Measurements from ENCODE around the gene SLC17A9. TPM values are rescaled to one million over a fixed set of nuclear protein-coding genes. Genes with fewer than 3 reads are reported as not detected.

SLC17A9 gene
- total and polyA plus RNA-seq, 12 donors: 0.17 to 69.1 (median 2.9) TPM

- Histone ChIP-seq H3K9me3 (replicated peaks in 1 of 3) (no peaks in the 10 kb centered on the region), H3K36me3 (replicated peaks in 1 of 2) (no peaks in the 10 kb centered on the region), H3K27me3 (peaks cover 36% of the 10 kb centered on the region), H3K4me1 (replicated peaks in 1 of 2) (no peaks in the 10 kb centered on the region), H3K27ac (no peak overlapping the region), H3K4me3 (no peak overlapping the region)
- 27 to 45% (median 31%) methylated on average over 11 to 20 of the region's 20 CpGs for WGBS, 4 donors
- no peak for DNase-seq
- intact Hi-C loops (cut with DNase I): no loop called here
- no peak for TF ChIP-seq CTCF (IDR thresholded peaks at IDR 0.05)
- no peak for TF ChIP-seq POLR2A (IDR thresholded peaks at IDR 0.05)
Measured at GRCh38 chr20:62997417-62998035, 45.0 kb downstream of the SLC17A9 start.

- Histone ChIP-seq H3K27me3 (peaks cover 44% of the 10 kb centered on the region), H3K4me3 (no peak overlapping the region), H3K9me3 (replicated peaks in 1 of 3) (no peaks in the 10 kb centered on the region), H3K27ac (no peak overlapping the region), H3K36me3 (replicated peaks in 1 of 2) (no peaks in the 10 kb centered on the region), H3K4me1 (replicated peaks in 1 of 2) (no peaks in the 10 kb centered on the region)
- intact Hi-C loops (cut with DNase I): no loop called here
- no peak for DNase-seq
- 58 to 75% (median 72%) methylated on average over 4 to 5 of the region's 5 CpGs for WGBS, 4 donors
- TF ChIP-seq CTCF (IDR thresholded peaks at IDR 0.05): no peak
- no peak for TF ChIP-seq POLR2A (IDR thresholded peaks at IDR 0.05)
Measured at GRCh38 chr20:62998449-62998848, 45.9 kb downstream of the SLC17A9 start.

DNA sequence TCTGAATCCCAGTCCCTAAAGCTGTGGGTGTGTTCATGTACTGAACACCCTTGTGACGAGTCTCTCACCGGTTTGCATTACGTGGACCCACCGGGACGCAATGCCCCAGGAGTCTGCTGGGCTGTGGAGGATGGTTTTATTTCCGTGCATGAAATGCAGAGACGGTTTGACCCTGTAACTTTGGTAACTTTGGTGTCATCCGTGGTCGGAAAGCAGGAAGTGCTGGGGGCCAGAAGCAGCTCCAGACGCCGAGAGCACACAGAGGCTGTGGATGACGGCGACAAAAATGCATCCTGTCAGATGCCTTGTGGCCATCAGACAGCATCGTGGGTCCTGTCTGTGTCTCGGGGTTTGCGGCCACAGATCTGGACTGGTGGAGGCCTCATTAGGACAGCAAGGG lies 47.1 kb downstream of the SLC17A9 start:
- no peaks in the 10 kb centered on the region for H3K9me3 ChIP-seq (replicated peaks in 1 of 3)
- H3K27me3 ChIP-seq: peaks cover 54% of the 10 kb centered on the region
- DNase-seq: no peak
- H3K4me3 ChIP-seq: no peak overlapping the region
- intact Hi-C loops (cut with DNase I): no loop called here
- no peak overlapping the region for H3K27ac ChIP-seq
- H3K4me1 ChIP-seq (replicated peaks in 1 of 2): no peaks in the 10 kb centered on the region
- TF ChIP-seq CTCF (IDR thresholded peaks at IDR 0.05): no peak
- TF ChIP-seq POLR2A (IDR thresholded peaks at IDR 0.05): no peak
- WGBS, 4 donors: 61 to 73% (median 66%) methylated on average over 10 to 16 of the region's 16 CpGs
- no peaks in the 10 kb centered on the region for H3K36me3 ChIP-seq (replicated peaks in 1 of 2)

GRCh38 chr20:63000036-63000435 lies 47.5 kb downstream of the SLC17A9 start:
- peaks cover 59% of the 10 kb centered on the region for H3K27me3 ChIP-seq

More at GRCh38 chr20:63000036-63000435, 47.5 kb downstream of the SLC17A9 start:
- H3K27ac ChIP-seq: no peak overlapping the region
- no peak overlapping the region for H3K4me3 ChIP-seq
- WGBS, 4 donors: 66 to 82% (median 77%) methylated on average over 12 to 14 of the region's 14 CpGs
- H3K9me3 ChIP-seq (replicated peaks in 1 of 3): no peaks in the 10 kb centered on the region
- no peaks in the 10 kb centered on the region for H3K36me3 ChIP-seq (replicated peaks in 1 of 2)
- no peaks in the 10 kb centered on the region for H3K4me1 ChIP-seq (replicated peaks in 1 of 2)
- intact Hi-C loops (cut with DNase I): loop anchor here in 1 of 2 donors (10.0 kb wide), 1 partner anchor 105 kb away; no protein-coding TSS in a partner anchor
- TF ChIP-seq POLR2A (IDR thresholded peaks at IDR 0.05) (no peak), CTCF (IDR thresholded peaks at IDR 0.05) (no peak)
- no peak for DNase-seq

Data from adrenal gland (tissue), 12 donors.